WTC11 (cell line): ENCODE measurements around the gene OLIG1.

ENCODE experiments used
- ATF2 ChIP-seq: sonication (generic); formaldehyde crosslinking; IDR thresholded peaks from 2 replicates; pipeline ENCODE4 v1.8.1; 2022; ENCODE audit warnings: low read depth, missing genetic modification reagents, borderline replicate concordance
- CBFB ChIP-seq: sonication (generic); formaldehyde crosslinking; IDR thresholded peaks from 2 replicates; pipeline ENCODE4 v1.8.1; 2022; ENCODE audit warnings: mild to moderate bottlenecking, low read depth, missing genetic modification reagents
- CTCF ChIP-seq: fragments of 200-600 bp; IDR thresholded peaks from 2 replicates; pipeline ENCODE4 v1.8.0; 2022; ENCODE audit warnings: antibody characterized with exemption
- FOXK1 ChIP-seq: sonication (generic); formaldehyde crosslinking; IDR thresholded peaks from 2 replicates; pipeline ENCODE4 v1.8.0; 2022; ENCODE audit warnings: mild to moderate bottlenecking, moderate library complexity, missing genetic modification reagents
- JAZF1 ChIP-seq: fragments of 250-450 bp; sonication (Bioruptor Pico); IDR thresholded peaks from 2 replicates; pipeline ENCODE4 v1.9.0; 2021; ENCODE audit warnings: moderate library complexity, mild to moderate bottlenecking, inconsistent platforms
- NR2C2 ChIP-seq: sonication (generic); formaldehyde crosslinking; IDR thresholded peaks from 2 replicates; pipeline ENCODE4 v1.8.0; 2022; ENCODE audit warnings: mild to moderate bottlenecking, missing genetic modification reagents
- ZNF263 ChIP-seq: sonication (generic); formaldehyde crosslinking; IDR thresholded peaks from 2 replicates; pipeline ENCODE4 v1.8.1; 2022; ENCODE audit warnings: low read depth, mild to moderate bottlenecking, moderate library complexity, missing genetic modification reagents
- ZNF423 ChIP-seq: fragments of 250-450 bp; sonication (Bioruptor Pico); IDR thresholded peaks from 2 replicates; pipeline ENCODE4 v2.1.2; 2022; ENCODE audit warnings: mild to moderate bottlenecking, moderate library complexity
- ZNF671 ChIP-seq: fragments of 250-450 bp; sonication (Bioruptor Pico); IDR thresholded peaks from 2 replicates; pipeline ENCODE4 v1.8.0; 2021; ENCODE audit warnings: mild to moderate bottlenecking
- TF ChIP-seq, protein P1 (sequence below): sonication (generic); formaldehyde crosslinking; IDR thresholded peaks from 2 replicates; pipeline ENCODE4 v1.8.1; 2023; ENCODE audit warnings: mild to moderate bottlenecking, missing genetic modification reagents, moderate library complexity

DNA sequence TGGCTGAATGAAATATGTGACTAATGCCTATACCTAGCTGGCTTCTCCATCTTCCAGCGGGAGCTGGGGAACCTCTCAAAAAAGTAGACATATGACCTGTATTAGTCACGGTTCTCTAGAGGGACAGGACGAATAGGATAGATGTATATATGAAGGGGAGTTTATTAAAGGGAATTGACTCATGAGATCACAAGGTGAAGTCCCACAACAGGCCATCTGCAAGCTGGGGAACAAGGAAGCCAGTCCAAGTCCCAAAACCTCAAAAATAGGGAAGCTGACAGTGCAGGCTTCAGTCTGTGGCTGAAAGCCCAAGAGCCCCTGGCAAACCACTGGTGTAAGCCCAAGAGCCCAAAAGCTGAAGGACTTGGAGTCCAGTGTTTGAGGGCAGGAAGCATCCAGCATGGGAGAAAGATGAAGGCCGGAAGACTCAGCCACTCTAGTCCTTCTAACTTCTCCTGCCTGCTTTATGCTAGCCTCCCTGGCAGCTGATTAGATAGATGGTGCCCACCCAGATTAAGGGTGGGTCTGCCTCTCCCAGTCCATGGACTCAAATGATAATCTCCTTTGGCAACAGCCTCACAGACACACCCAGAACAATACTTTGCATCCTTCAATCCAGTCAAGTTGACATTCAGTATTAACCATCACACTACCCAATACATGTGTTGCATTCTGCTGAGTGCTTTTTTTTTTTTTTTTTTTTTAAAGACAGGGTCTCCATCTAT, 19.6 kb downstream of the OLIG1 start:
- TF ChIP-seq, protein P1, sequence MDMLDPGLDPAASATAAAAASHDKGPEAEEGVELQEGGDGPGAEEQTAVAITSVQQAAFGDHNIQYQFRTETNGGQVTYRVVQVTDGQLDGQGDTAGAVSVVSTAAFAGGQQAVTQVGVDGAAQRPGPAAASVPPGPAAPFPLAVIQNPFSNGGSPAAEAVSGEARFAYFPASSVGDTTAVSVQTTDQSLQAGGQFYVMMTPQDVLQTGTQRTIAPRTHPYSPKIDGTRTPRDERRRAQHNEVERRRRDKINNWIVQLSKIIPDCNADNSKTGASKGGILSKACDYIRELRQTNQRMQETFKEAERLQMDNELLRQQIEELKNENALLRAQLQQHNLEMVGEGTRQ (CRISPR knock-in tag): no peak
- no peak for TF ChIP-seq CTCF
- TF ChIP-seq ZNF263 (CRISPR knock-in tag): no peak
- no peak for TF ChIP-seq ATF2 (CRISPR knock-in tag)
- TF ChIP-seq CBFB (CRISPR knock-in tag): no peak
- no peak for TF ChIP-seq NR2C2 (CRISPR knock-in tag)
- no peak for TF ChIP-seq FOXK1 (CRISPR knock-in tag)
- no peak for TF ChIP-seq ZNF671
- TF ChIP-seq JAZF1: no peak
- TF ChIP-seq ZNF423 (CRISPR knock-in tag): no peak
